ENCODE results near the gene KLLN. TPM values are rescaled to one million over a fixed set of nuclear protein-coding genes. Genes with fewer than 3 reads are reported as not detected.

Gene KLLN
- total and polyA plus RNA-seq, 9 of the 15 experiments (the other 6 are each of a cell fraction or from before 2014, with no cell fraction given), result 0.07 to 0.40 (median 0.25) TPM

DNA sequence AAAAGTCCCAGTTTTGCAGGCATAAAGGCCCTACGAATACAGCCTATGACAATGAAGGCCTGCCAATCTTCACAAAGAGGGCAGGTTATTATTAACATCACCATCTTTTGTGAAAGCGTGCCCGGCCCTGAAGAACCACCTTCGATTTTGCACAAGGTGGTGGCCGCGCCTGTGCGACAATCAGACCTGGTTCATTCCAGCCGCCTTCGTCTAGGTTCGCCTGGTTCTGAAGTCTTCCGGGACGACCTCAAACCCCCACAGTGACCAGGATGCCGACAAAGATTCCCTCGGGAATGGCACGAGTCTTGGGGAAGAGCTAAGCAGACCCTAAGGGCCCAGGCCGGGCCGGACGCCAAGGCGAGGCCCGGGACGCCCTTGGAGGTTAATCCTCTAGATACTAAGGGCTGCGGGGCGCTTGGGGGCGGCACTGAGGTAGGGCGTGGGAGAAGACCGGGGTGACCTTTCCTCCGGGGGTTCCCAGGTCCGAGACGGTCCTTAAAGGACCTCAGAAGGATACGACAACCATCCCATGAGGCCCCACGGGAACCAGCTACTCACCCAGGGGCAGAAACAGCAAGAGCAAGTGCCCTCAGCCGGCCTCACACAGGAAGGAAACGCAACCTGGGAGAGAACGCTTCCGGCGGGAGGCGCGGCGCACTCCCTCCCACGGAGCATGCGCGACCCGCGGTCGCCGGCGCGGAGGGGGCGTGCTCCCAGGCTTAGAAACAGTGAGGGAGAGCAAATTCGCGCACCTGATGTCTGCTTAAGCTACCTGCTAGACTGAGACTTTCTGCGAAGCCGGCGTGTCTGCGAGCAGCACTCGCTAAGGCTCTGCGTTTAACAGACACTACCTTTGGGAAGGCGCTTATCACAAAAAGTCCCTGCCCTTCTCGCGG lies 45.5 kb downstream of the KLLN start, which contains the start of gene ATAD1 (continued):
- TF ChIP-seq, protein P1, sequence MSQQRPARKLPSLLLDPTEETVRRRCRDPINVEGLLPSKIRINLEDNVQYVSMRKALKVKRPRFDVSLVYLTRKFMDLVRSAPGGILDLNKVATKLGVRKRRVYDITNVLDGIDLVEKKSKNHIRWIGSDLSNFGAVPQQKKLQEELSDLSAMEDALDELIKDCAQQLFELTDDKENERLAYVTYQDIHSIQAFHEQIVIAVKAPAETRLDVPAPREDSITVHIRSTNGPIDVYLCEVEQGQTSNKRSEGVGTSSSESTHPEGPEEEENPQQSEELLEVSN (IDR thresholded peaks at IDR 0.05; ENCODE audit: borderline replicate concordance in 1 of 2, extremely low read depth in 1 of 2, insufficient read depth in 1 of 2, insufficient read length in 1 of 2, low read depth in 1 of 2, low read length in 1 of 2, poor library complexity in 1 of 2, severe bottlenecking in 1 of 2), result peak in 1 of 2 experiments; percentile 48
- no peak for TF ChIP-seq FOXK1 (CRISPR knock-in tag; IDR thresholded peaks at IDR 0.05; ENCODE audit: borderline replicate concordance)
- no peak for TF ChIP-seq ILK (tag; IDR thresholded peaks at IDR 0.05; ENCODE audit: borderline replicate concordance, low read depth)
- TF ChIP-seq MEF2A (IDR thresholded peaks at IDR 0.05; ENCODE audit: control insufficient read depth, low read depth, low read length), result no peak
- TF ChIP-seq STAG1 (CRISPR knock-in tag; IDR thresholded peaks at IDR 0.05; ENCODE audit: borderline replicate concordance), result no peak
- TF ChIP-seq ETS2 (tag; IDR thresholded peaks at IDR 0.05; ENCODE audit: borderline replicate concordance, poor library complexity, severe bottlenecking), result no peak
- TF ChIP-seq HDAC2 (IDR thresholded peaks at IDR 0.05), result no peak
- TF ChIP-seq, protein P2, sequence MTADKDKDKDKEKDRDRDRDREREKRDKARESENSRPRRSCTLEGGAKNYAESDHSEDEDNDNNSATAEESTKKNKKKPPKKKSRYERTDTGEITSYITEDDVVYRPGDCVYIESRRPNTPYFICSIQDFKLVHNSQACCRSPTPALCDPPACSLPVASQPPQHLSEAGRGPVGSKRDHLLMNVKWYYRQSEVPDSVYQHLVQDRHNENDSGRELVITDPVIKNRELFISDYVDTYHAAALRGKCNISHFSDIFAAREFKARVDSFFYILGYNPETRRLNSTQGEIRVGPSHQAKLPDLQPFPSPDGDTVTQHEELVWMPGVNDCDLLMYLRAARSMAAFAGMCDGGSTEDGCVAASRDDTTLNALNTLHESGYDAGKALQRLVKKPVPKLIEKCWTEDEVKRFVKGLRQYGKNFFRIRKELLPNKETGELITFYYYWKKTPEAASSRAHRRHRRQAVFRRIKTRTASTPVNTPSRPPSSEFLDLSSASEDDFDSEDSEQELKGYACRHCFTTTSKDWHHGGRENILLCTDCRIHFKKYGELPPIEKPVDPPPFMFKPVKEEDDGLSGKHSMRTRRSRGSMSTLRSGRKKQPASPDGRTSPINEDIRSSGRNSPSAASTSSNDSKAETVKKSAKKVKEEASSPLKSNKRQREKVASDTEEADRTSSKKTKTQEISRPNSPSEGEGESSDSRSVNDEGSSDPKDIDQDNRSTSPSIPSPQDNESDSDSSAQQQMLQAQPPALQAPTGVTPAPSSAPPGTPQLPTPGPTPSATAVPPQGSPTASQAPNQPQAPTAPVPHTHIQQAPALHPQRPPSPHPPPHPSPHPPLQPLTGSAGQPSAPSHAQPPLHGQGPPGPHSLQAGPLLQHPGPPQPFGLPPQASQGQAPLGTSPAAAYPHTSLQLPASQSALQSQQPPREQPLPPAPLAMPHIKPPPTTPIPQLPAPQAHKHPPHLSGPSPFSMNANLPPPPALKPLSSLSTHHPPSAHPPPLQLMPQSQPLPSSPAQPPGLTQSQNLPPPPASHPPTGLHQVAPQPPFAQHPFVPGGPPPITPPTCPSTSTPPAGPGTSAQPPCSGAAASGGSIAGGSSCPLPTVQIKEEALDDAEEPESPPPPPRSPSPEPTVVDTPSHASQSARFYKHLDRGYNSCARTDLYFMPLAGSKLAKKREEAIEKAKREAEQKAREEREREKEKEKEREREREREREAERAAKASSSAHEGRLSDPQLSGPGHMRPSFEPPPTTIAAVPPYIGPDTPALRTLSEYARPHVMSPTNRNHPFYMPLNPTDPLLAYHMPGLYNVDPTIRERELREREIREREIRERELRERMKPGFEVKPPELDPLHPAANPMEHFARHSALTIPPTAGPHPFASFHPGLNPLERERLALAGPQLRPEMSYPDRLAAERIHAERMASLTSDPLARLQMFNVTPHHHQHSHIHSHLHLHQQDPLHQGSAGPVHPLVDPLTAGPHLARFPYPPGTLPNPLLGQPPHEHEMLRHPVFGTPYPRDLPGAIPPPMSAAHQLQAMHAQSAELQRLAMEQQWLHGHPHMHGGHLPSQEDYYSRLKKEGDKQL (CRISPR knock-in tag; IDR thresholded peaks at IDR 0.05; ENCODE audit: borderline replicate concordance), result no peak
- TF ChIP-seq ZNF668 (CRISPR knock-in tag; IDR thresholded peaks at IDR 0.05), result no peak
- no peak for TF ChIP-seq KHSRP (IDR thresholded peaks at IDR 0.05)
- TF ChIP-seq ZNF140 (CRISPR knock-in tag; IDR thresholded peaks at IDR 0.05), result no peak
- TF ChIP-seq ZFP1 (CRISPR knock-in tag; IDR thresholded peaks at IDR 0.05), result no peak
- TF ChIP-seq EP400 (IDR thresholded peaks at IDR 0.05), result peak; percentile 75
- TF ChIP-seq ZNF444 (CRISPR knock-in tag; IDR thresholded peaks at IDR 0.05), result no peak
- TF ChIP-seq SMARCA4 (IDR thresholded peaks at IDR 0.05), result no peak
- no peak for TF ChIP-seq FUS (optimal IDR thresholded peaks at IDR 0.05; ENCODE audit: low read depth, low read length)
- TF ChIP-seq, protein P3, sequence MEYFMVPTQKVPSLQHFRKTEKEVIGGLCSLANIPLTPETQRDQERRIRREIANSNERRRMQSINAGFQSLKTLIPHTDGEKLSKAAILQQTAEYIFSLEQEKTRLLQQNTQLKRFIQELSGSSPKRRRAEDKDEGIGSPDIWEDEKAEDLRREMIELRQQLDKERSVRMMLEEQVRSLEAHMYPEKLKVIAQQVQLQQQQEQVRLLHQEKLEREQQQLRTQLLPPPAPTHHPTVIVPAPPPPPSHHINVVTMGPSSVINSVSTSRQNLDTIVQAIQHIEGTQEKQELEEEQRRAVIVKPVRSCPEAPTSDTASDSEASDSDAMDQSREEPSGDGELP (CRISPR knock-in tag; IDR thresholded peaks at IDR 0.05; ENCODE audit: borderline replicate concordance), result no peak; the same call in 1 of the 2 replicates
- no peak for TF ChIP-seq KDM2B (CRISPR knock-in tag; IDR thresholded peaks at IDR 0.05)
- no peak for TF ChIP-seq ZC3H11A (IDR thresholded peaks at IDR 0.05; ENCODE audit: low read depth, low read length)
- TF ChIP-seq ESRRA (IDR thresholded peaks at IDR 0.05; ENCODE audit: borderline replicate concordance, low read depth), result peak; percentile 78
- no peak for TF ChIP-seq ZNF24 (IDR thresholded peaks at IDR 0.05)
